SHP77 treated with DMSO at 0.1 percent for 48 hours (cell line): ENCODE measurements around the gene SBSN.
A peak's percentile ranks its signal among the peaks of the same experiment; 100 is the strongest.

Experiments
- DNase-seq: peaks from one replicate; lab custom pipeline; 2025; lab: John Stamatoyannopoulos, UW

SBSN gene

GRCh38 chr19:35528218-35529038, at the start of gene SBSN:
Gene SBSN, minus strand, starts transcription at chr19:35528311. Its CDS starts 30 bp downstream, at chr19:35528281.
- no peak for DNase-seq

GRCh38 chr19:35571406-35571965, 43.4 kb upstream of the SBSN start:
- DNase-seq, result no peak

GRCh38 chr19:35569281-35569781, 41.2 kb upstream of the SBSN start:
- DNase-seq, result peak; percentile 29

GRCh38 chr19:35566738-35567137, 38.6 kb upstream of the SBSN start:
- DNase-seq, result no peak

GRCh38 chr19:35565016-35565856, 37.1 kb upstream of the SBSN start:
- no peak for DNase-seq

- DNase-seq, result no peak
These were observed 35.2 kb upstream of the SBSN start, which contains the start of gene ATP4A for GRCh38 chr19:35563207-35563829. Gene ATP4A, minus strand, starts transcription at chr19:35563658. Its CDS starts 29 bp downstream, at chr19:35563629.

GRCh38 chr19:35562776-35563175, 34.7 kb upstream of the SBSN start:
- no peak for DNase-seq

GRCh38 chr19:35562336-35562735, 34.2 kb upstream of the SBSN start:
- no peak for DNase-seq

GRCh38 chr19:35561436-35561835, 33.3 kb upstream of the SBSN start:
- DNase-seq, result no peak

GRCh38 chr19:35560677-35561076, 32.6 kb upstream of the SBSN start:
- DNase-seq, result no peak

GRCh38 chr19:35560271-35560670, 32.2 kb upstream of the SBSN start:
- DNase-seq, result no peak

- DNase-seq, result no peak
These were observed 31.7 kb upstream of the SBSN start for GRCh38 chr19:35559781-35560180.

- DNase-seq, result no peak
These were observed 31.2 kb upstream of the SBSN start for GRCh38 chr19:35559281-35559659.

GRCh38 chr19:35558400-35559280, 30.5 kb upstream of the SBSN start:
- DNase-seq, result no peak

- peak; percentile 47 for DNase-seq
These were observed 29.7 kb upstream of the SBSN start for GRCh38 chr19:35557539-35558399.

- no peak for DNase-seq
These were observed 28.9 kb upstream of the SBSN start for GRCh38 chr19:35556846-35557538.

- no peak for DNase-seq
These were observed 28.0 kb upstream of the SBSN start for GRCh38 chr19:35556025-35556590.

GRCh38 chr19:35555301-35556005, 27.3 kb upstream of the SBSN start:
- no peak for DNase-seq
